Measurements from ENCODE around the gene PARVG.

PARVG gene

DNA sequence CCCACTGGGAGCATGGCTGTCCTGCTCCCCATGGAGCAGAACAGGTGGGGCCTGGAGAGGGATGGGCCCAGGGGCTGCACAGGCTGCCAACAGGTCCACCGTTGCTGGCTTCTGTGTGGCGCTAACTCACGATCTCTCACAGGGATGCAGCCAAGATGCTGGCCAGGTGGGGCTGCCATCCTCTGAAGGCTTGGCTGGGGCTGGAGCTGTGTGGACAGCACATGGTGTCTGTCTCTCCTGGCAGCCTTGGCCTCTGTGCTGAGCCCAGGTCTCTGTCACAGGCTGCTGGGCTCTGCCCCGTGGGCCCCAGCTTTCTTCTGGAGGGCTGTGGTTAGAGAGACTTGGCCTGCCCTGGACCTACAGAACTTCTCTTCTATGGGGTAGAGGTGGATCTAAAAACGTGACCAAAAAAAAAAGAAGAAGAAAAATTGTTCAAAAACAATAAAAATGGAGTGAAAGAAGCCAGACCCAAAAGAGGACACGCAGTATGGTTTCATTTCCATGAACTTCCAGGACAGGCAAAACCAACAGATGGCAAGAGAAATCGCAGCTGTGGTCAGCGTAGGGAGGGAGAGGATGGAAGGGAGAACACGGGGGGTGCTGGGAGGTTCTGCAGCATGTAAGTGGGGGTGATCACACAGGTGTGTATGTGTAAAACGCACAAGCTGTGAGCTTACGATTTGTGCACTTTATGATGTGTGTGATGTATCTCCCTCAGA lies 12.2 kb downstream of the PARVG start:
- TF ChIP-seq CTCF (IDR thresholded peaks at IDR 0.05; ENCODE audit: insufficient read depth, low read length, poor library complexity, severe bottlenecking): no peak
- Histone ChIP-seq H3K36me3 (ENCODE audit: control insufficient read depth, insufficient read depth, low read length) (peaks cover 2% of the 10 kb centered on the region), H3K27me3 (replicated peaks; ENCODE audit: control insufficient read depth, insufficient read depth, low read length) (no peaks in the 10 kb centered on the region), H3K4me3 (replicated peaks; ENCODE audit: low read depth, low read length) (no peak overlapping the region)
- no peak for DNase-seq (ENCODE audit: extremely low read depth, insufficient read length)

DNA sequence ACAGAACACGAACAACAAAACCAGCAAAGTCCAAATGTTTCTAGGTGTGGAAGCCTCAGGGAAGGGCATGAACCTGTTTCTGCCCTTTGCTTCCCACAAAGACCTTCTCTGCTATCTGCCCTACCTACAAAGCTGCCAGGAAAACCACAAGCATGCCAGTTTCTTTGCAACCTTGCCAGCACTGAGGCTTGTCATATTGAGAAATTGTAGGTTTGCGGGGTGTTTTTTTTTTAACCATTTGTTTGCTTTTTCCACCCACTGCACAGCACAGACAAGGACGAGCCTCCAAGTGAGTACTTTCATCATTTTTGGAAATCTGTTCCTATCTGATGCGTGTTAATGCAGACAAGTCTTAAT lies 12.8 kb downstream of the PARVG start:
- TF ChIP-seq CTCF (IDR thresholded peaks at IDR 0.05; ENCODE audit: insufficient read depth, low read length, poor library complexity, severe bottlenecking): no peak
- Histone ChIP-seq H3K27me3 (replicated peaks; ENCODE audit: control insufficient read depth, insufficient read depth, low read length) (no peaks in the 10 kb centered on the region), H3K4me3 (replicated peaks; ENCODE audit: low read depth, low read length) (no peak overlapping the region)

DNA sequence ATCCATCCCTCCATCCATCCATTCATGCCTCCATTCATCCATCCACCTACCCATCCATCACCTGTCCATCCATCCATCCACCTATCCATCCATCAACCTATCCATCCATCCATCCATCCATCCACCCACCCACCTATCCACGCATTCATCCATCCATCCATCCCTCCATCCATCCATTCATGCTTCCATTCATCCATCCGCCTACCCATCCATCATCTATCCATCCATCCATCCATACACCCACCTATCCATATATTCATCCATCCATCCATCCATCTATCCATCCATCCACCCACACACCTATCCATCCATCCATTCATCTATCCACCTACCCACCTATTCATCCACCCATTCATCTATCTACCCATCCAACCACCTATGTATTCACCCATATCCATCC lies 13.8 kb downstream of the PARVG start:
- peaks cover 7% of the 10 kb centered on the region for H3K36me3 ChIP-seq (ENCODE audit: control insufficient read depth, insufficient read depth, low read length)
- H3K4me3 ChIP-seq (replicated peaks; ENCODE audit: low read depth, low read length): no peak overlapping the region
- no peaks in the 10 kb centered on the region for H3K27me3 ChIP-seq (replicated peaks; ENCODE audit: control insufficient read depth, insufficient read depth, low read length)
- no peak for DNase-seq (ENCODE audit: extremely low read depth, insufficient read length)
- no peak for TF ChIP-seq CTCF (IDR thresholded peaks at IDR 0.05; ENCODE audit: insufficient read depth, low read length, poor library complexity, severe bottlenecking)

More for the DNA sequence above, 12.8 kb downstream of the PARVG start:
- no peak for DNase-seq (ENCODE audit: extremely low read depth, insufficient read length)
- H3K36me3 ChIP-seq (ENCODE audit: control insufficient read depth, insufficient read depth, low read length): peaks cover 2% of the 10 kb centered on the region

DNA sequence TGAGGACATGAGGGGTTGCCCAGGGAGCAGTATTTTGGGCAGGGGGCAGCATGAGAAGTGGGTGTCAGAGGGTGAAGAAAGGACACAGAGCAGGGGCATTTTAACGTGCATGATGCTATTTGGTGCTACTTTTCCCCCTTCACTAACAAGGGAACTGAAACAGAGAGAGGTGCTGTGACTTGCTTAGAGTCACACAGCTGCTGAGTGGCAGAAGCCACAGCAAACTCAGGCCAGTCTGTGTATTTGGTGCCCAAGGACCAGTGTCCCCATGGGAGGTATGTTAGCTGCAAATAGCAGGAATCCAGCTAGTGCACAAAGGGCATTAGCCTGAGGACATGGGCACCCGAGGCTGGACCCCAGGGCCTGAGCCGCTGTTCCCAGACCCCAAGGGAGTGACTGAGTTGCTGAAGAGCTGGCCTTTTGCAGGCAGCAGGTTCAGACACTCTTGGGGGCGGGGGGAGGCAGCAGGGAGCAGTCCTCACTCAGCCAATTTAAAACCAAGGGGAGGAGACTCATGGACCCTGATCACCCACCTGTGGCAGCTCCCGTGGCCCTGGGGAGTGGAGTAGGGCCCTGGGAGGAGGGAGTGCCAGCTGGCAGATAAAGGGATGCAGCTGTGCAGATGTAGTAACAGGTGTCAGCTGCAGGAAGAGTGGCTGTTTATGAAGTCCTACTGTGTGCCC lies 14.6 kb downstream of the PARVG start:
- DNase-seq (ENCODE audit: extremely low read depth, insufficient read length): no peak
- no peak overlapping the region for H3K4me3 ChIP-seq (replicated peaks; ENCODE audit: low read depth, low read length)
- H3K36me3 ChIP-seq (ENCODE audit: control insufficient read depth, insufficient read depth, low read length): peaks cover 7% of the 10 kb centered on the region
- no peaks in the 10 kb centered on the region for H3K27me3 ChIP-seq (replicated peaks; ENCODE audit: control insufficient read depth, insufficient read depth, low read length)
- no peak for TF ChIP-seq CTCF (IDR thresholded peaks at IDR 0.05; ENCODE audit: insufficient read depth, low read length, poor library complexity, severe bottlenecking)

DNA sequence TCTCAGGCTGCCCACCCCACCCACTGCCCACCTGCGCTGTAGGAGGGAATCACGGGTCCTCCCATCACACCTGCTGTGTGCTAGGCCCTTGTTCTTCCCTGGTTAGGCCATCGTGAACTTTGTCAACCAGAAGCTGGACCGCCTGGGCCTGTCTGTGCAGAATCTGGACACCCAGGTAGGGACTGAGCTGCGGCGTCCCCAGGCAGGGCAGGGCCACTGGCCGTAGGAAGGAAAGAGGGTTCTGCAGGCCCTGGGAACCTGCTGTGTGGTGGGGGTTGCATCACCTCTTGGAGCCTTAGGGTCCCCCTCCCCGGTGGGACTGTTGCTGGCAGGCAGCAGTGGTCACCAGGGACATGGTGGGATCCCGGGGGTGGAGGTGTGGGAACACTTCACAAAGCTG lies 15.5 kb downstream of the PARVG start:
- Histone ChIP-seq H3K4me3 (replicated peaks; ENCODE audit: low read depth, low read length) (no peak overlapping the region), H3K27me3 (replicated peaks; ENCODE audit: control insufficient read depth, insufficient read depth, low read length) (no peaks in the 10 kb centered on the region), H3K36me3 (ENCODE audit: control insufficient read depth, insufficient read depth, low read length) (peaks cover 7% of the 10 kb centered on the region)
- DNase-seq (ENCODE audit: extremely low read depth, insufficient read length): no peak
- TF ChIP-seq CTCF (IDR thresholded peaks at IDR 0.05; ENCODE audit: insufficient read depth, low read length, poor library complexity, severe bottlenecking): no peak

Measured in GM06990 (cell line).